DLD1 (cell line): ENCODE data around the gene TAF8.

Experiments
- in situ Hi-C: cut with HindIII; loops from 2 replicates; pipeline ENCODE4 v1.10.0; 2017; ENCODE audit warnings: low sequenced_read_pairs

TAF8 gene

GRCh38 chr6:42049116-42049809 is 1.1 kb upstream of the TAF8 start:
- in situ Hi-C loops = loop anchor here (25.0 kb wide), 1 partner anchor 262 kb away; the partner anchor contains the start of genes FRS3, PRICKLE4 and TOMM6

GRCh38 chr6:42049948-42050296 is 402 bp upstream of the TAF8 start:
- in situ Hi-C loops = loop anchor here (25.0 kb wide), 1 partner anchor 263 kb away; the partner anchor contains the start of genes FRS3, PRICKLE4 and TOMM6

GRCh38 chr6:42051268-42051653 is 937 bp downstream of the TAF8 start:
- in situ Hi-C loops = no loop called here

GRCh38 chr6:42053601-42054000 is 3.3 kb downstream of the TAF8 start:
- in situ Hi-C loops = no loop called here

GRCh38 chr6:42059743-42060142 is 9.4 kb downstream of the TAF8 start:
- in situ Hi-C loops = no loop called here

- in situ Hi-C loops = no loop called here
Measured at GRCh38 chr6:42066156-42066675, 15.9 kb downstream of the TAF8 start.

GRCh38 chr6:42068173-42068572 is 17.8 kb downstream of the TAF8 start:
- in situ Hi-C loops = no loop called here

- in situ Hi-C loops = no loop called here
Measured at GRCh38 chr6:42068872-42069522, 18.7 kb downstream of the TAF8 start.

GRCh38 chr6:42071881-42072583 is 21.7 kb downstream of the TAF8 start:
- in situ Hi-C loops = no loop called here

GRCh38 chr6:42073287-42073686 is 23.0 kb downstream of the TAF8 start:
- in situ Hi-C loops = no loop called here

GRCh38 chr6:42075159-42075838 is 25.0 kb downstream of the TAF8 start:
- in situ Hi-C loops = no loop called here

- in situ Hi-C loops = no loop called here
Measured at GRCh38 chr6:42078386-42078785, 28.1 kb downstream of the TAF8 start.

- in situ Hi-C loops = no loop called here
Measured at GRCh38 chr6:42079941-42080464, 29.7 kb downstream of the TAF8 start.

GRCh38 chr6:42083530-42083929 is 33.2 kb downstream of the TAF8 start:
- in situ Hi-C loops = no loop called here

GRCh38 chr6:42084889-42085288 is 34.6 kb downstream of the TAF8 start:
- in situ Hi-C loops = loop anchor here (5.0 kb wide), 1 partner anchor 87 kb away; the partner anchor contains the start of gene GUCA1A

- in situ Hi-C loops = loop anchor here (5.0 kb wide), 1 partner anchor 86 kb away; the partner anchor contains the start of gene GUCA1A
Measured at GRCh38 chr6:42086046-42087035, 36.0 kb downstream of the TAF8 start.

GRCh38 chr6:42088101-42088591 is 37.8 kb downstream of the TAF8 start:
- in situ Hi-C loops = loop anchor here (5.0 kb wide), 1 partner anchor 84 kb away; the partner anchor contains the start of gene GUCA1A

GRCh38 chr6:42090819-42091717 is 40.7 kb downstream of the TAF8 start:
- in situ Hi-C loops = no loop called here
